ENCODE measurements around the gene GRAMD2A.

Gene GRAMD2A

GRCh38 chr15:72197460-72198355 is at the start of gene GRAMD2A:
GRAMD2A (minus strand) TSS chr15:72197787.
- DNase-seq (ENCODE audit: low spot score), result no peak

- no peak for DNase-seq (ENCODE audit: low spot score)
These were observed 45.3 kb upstream of the GRAMD2A start for GRCh38 chr15:72242775-72243370.

GRCh38 chr15:72239652-72240051 is 42.1 kb upstream of the GRAMD2A start:
- no peak for DNase-seq (ENCODE audit: low spot score)

- no peak for DNase-seq (ENCODE audit: low spot score)
These were observed 41.0 kb upstream of the GRAMD2A start for GRCh38 chr15:72238586-72238985.

- no peak for DNase-seq (ENCODE audit: low spot score)
These were observed 40.3 kb upstream of the GRAMD2A start for GRCh38 chr15:72237853-72238224.

GRCh38 chr15:72237029-72237852 is 39.7 kb upstream of the GRAMD2A start:
- no peak for DNase-seq (ENCODE audit: low spot score)

- no peak for DNase-seq (ENCODE audit: low spot score)
These were observed 38.9 kb upstream of the GRAMD2A start for GRCh38 chr15:72236381-72237003.

- DNase-seq (ENCODE audit: low spot score), result no peak
These were observed 37.7 kb upstream of the GRAMD2A start for GRCh38 chr15:72235298-72235697.

- no peak for DNase-seq (ENCODE audit: low spot score)
These were observed 36.2 kb upstream of the GRAMD2A start for GRCh38 chr15:72233769-72234168.

GRCh38 chr15:72231833-72232478 is 34.4 kb upstream of the GRAMD2A start:
- DNase-seq (ENCODE audit: low spot score), result no peak

GRCh38 chr15:72231066-72231832 is 33.7 kb upstream of the GRAMD2A start, which contains the start of gene PKM:
PKM (minus strand) TSS chr15:72231190; CDS start chr15:72219097, 12,093 bp downstream.
- peak; percentile 96 for DNase-seq (ENCODE audit: low spot score)

GRCh38 chr15:72230197-72231065 is 32.8 kb upstream of the GRAMD2A start:
- DNase-seq (ENCODE audit: low spot score), result peak; percentile 93

GRCh38 chr15:72229947-72230196 is 32.3 kb upstream of the GRAMD2A start:
- no peak for DNase-seq (ENCODE audit: low spot score)

GRCh38 chr15:72229076-72229946 is 31.7 kb upstream of the GRAMD2A start:
- no peak for DNase-seq (ENCODE audit: low spot score)

GRCh38 chr15:72227720-72228119 is 30.1 kb upstream of the GRAMD2A start:
- DNase-seq (ENCODE audit: low spot score), result no peak

- DNase-seq (ENCODE audit: low spot score), result no peak
These were observed 29.6 kb upstream of the GRAMD2A start for GRCh38 chr15:72227192-72227586.

- no peak for DNase-seq (ENCODE audit: low spot score)
These were observed 25.7 kb upstream of the GRAMD2A start for GRCh38 chr15:72223278-72223677.

GRCh38 chr15:72222393-72222792 is 24.8 kb upstream of the GRAMD2A start:
- no peak for DNase-seq (ENCODE audit: low spot score)

- no peak for DNase-seq (ENCODE audit: low spot score)
These were observed 23.1 kb upstream of the GRAMD2A start for GRCh38 chr15:72220687-72221086.

All from left forelimb (tissue), 1 donor.